GM13976 (cell line): ENCODE results near the gene NFE2L3.

Source experiments
- DNase-seq: peaks from one replicate; pipeline ENCODE4 v3.0.0; 2012; ENCODE audit warnings: low spot score
- CTCF ChIP-seq: IDR thresholded peaks from 2 replicates; pipeline ENCODE4 v1.5.1; 2012; ENCODE audit warnings: borderline replicate concordance, mild to moderate bottlenecking; ENCODE audit not compliant: insufficient read depth; ENCODE audit errors: extremely low read depth, missing control alignments, control extremely low read depth
- in situ Hi-C: fragments of 300-500 bp; cut with MboI; formaldehyde crosslinking; loops from one replicate; pipeline ENCODE4 v1.12.0; 2022; ENCODE audit warnings: low sequenced_read_pairs, mixed read lengths, inconsistent platforms; ENCODE audit not compliant: unreplicated experiment

Gene NFE2L3

GRCh38 chr7:26213807-26214515 is 62.0 kb downstream of the NFE2L3 start:
- TF ChIP-seq CTCF, result no peak
- no peak for DNase-seq
- in situ Hi-C loops, result no loop called here

- no peak for TF ChIP-seq CTCF
- in situ Hi-C loops, result no loop called here
- no peak for DNase-seq
Observed at GRCh38 chr7:26216049-26216448, 64.1 kb downstream of the NFE2L3 start.

- TF ChIP-seq CTCF, result no peak
- in situ Hi-C loops, result no loop called here
- no peak for DNase-seq
Observed at GRCh38 chr7:26224359-26224758, 72.4 kb downstream of the NFE2L3 start.

GRCh38 chr7:26227987-26228386 is 76.0 kb downstream of the NFE2L3 start:
- no peak for DNase-seq
- no peak for TF ChIP-seq CTCF
- in situ Hi-C loops, result no loop called here

GRCh38 chr7:26233902-26234511 is 82.0 kb downstream of the NFE2L3 start:
- TF ChIP-seq CTCF, result no peak
- DNase-seq, result no peak
- in situ Hi-C loops, result no loop called here
